ENCODE results near the gene SLC16A9. TPM values are rescaled to one million over a fixed set of nuclear protein-coding genes. Genes with fewer than 3 reads are reported as not detected.
A peak's percentile ranks its signal among the peaks of the same experiment; 100 is the strongest.

SLC16A9 gene
- total RNA-seq, 1 donor = under 0.01 TPM

DNA sequence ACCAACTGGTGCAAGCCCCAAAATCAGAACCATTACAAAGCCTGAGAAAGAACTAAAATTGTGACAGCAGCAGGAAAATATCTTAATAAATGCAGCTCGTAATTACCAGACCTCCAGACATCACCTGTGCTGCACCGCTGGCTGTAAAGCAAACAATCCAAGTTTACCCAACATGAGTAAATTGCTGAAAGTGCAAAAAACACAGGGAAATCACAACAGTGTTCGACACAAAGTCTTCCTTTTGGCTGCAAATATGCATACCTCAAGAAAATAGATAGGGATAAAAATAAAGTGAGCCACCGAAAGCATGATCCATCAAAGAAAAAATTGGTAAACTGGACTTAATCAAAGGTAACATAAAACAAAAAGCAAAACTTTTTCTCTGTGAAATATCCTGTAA, 101.7 kb downstream of the SLC16A9 start:
- TF ChIP-seq CTCF (IDR thresholded peaks at IDR 0.05; ENCODE audit: insufficient read depth, low read depth, low read length) = no peak
- no peak overlapping the region for H3K4me3 ChIP-seq (ENCODE audit: low read depth, low read length)
- DNase-seq (ENCODE audit: low read depth) = no peak

GRCh38 chr10:59606551-59606961, 103.1 kb downstream of the SLC16A9 start:
- DNase-seq (ENCODE audit: low read depth) = peak; percentile 18
- TF ChIP-seq CTCF (IDR thresholded peaks at IDR 0.05; ENCODE audit: insufficient read depth, low read depth, low read length) = no peak
- H3K4me3 ChIP-seq (ENCODE audit: low read depth, low read length) = no peak overlapping the region

- no peak overlapping the region for H3K4me3 ChIP-seq (ENCODE audit: low read depth, low read length)
- no peak for TF ChIP-seq CTCF (IDR thresholded peaks at IDR 0.05; ENCODE audit: insufficient read depth, low read depth, low read length)
- DNase-seq (ENCODE audit: low read depth) = no peak
These were observed 107.7 kb downstream of the SLC16A9 start for GRCh38 chr10:59601985-59602384.

Other genes with a start within 250 kb of the SLC16A9 start
- gene MRLN, start 43.6 kb upstream of the SLC16A9 start, total RNA-seq = not detected in 2 replicates
- gene CCDC6, start 196.7 kb upstream of the SLC16A9 start, total RNA-seq = 33.5 and 52.2 TPM in 2 replicates

All from fibroblast of villous mesenchyme (primary cell).